Hematopoietic multipotent progenitor cell treated with erythropoietin and hydrocortisone succinate and interleukin-3 and kit ligand, for 17 days (in vitro differentiated cells): ENCODE results near the gene TPPP.
"Not testable (repeated sequence)": the region's sequence is repeated elsewhere in the genome, so short reads cannot be mapped to it uniquely, and the experiment has no call there.

Source experiments
- DNase-seq: peaks from one replicate; pipeline ENCODE4 v3.0.0-alpha.2; 2015; ENCODE audit warnings: low spot score

TPPP gene

DNA sequence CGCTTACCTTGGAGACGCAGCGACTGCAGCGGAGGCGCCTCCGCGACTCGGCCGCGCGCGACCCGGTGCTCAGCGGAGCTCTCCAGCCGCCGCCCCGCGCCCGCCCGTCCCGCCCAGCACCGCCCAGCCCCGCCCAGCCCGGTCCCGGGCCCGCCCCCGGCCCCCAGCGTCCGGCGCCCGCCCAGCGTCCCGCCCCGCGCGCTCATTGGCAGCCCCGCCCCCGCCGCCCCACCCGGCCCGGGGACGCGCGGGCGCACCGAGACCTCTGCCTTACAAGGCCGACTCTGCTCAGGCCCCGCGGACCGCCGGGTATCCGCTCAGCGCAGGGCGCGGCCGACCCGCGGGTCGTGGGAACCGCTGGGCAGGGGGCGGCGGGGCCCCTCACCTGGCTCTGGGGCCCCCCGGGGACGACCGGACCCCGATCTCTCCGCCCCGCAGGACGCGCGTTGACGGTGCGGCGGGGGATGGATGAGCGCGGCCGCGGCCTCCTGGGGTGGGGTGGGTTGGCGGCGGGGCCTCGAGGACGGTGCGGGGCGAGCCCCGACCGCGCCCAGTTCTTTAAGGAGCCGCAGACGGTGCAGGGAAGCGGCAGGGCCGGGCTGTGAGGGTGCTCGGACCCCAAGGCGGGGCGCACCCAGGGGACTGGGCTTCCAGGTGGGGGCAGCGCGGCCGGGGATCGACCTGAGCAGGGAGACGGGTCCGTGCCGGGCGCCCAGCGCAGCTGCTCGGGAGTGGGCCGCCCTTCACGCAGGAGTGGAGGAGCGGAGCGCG lies at the start of gene TPPP:
Gene TPPP, minus strand, starts transcription at position 82 of the 771 bp plus-strand sequence. CDS start 15,292 bp downstream, outside the sequence.
- DNase-seq = peak; percentile 39

DNA sequence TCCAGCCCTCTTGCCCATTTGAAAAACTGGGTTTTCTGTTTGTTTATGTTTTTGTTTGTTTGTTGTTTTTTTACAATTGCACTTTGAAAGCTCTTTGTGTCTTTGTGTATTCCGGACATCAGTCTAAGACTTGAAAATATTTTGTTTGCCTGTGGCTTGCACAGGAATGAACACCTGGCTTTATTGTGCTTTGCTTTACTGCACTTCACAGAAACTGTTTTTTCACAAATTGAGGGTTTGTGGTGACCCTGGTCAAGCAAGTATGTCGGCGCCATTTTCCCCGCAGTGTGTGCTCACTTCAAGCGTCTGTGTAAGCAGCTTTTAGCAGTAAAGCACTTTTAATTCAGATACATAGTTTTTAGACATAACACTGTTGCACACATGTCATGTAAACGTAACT lies 49.1 kb upstream of the TPPP start:
- DNase-seq = not testable (repeated sequence)

DNA sequence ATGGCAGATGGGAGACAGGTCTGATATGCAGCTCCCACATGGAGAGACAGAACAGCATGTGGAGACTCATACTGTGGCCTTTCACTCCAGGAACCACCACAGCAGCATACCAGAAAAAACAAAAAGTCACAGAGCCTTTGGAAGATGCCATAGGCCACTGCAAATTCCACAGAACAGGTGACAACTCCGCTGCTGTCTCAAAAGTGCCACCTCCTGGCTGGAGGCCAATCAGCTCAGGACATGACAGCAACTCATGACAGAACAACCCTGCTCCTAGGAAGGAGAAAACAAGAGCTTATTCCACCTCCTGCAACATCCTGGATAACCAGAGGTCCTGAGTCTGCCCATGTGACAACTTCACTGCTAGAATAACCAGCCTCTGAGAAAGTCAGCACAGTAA lies 41.0 kb upstream of the TPPP start:
- not testable (repeated sequence) for DNase-seq

DNA sequence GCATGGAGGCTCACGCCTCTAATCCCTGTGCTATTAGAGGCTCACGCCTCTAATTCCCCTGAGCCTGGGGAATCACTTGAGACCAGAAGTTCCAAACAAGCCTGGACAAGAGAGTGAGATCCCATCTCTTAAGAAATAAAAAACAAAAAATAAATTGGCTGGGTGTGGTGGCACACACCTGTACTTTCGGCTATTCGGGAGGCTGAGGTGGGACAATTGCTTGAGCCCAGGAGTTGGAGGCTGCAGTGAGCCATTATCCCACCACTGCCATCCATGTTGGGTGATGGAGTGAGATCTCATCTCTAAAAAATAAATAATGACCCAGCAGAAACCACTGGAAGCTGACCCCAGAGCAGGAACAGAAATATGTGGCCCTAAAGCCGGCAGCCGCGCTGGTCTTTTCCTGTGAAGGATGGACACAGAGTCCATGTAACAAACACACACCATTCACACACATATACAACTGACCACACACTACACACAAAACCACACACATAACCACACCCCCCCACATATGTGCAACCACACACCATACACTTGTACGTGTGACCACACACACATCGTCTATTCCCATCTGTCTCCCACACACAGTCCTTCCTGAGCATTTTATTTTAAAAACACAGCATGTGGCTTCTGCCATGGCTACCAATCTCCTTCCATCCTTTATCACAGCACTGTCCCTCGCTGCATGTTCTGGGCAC lies 39.8 kb upstream of the TPPP start:
- not testable (repeated sequence) for DNase-seq

DNA sequence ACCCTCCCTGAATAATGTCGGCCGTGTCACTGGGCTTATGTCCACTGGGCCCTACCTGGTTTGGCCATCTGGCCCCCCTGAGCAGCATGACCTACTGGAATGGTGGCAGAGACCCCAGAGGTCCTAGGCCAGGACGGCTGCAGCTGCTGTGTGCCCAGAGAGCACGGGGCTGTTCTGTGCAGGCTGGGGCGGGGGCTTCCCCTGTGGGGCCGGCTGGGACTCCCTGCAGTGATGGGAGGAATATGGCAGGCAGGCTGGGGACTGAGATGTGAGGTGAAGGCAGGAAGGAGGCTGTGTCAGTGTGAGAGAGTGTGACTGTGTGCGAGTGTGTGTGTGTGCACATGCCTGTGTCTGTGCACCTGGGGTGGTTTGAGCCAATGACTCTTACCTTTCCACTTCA lies 36.1 kb upstream of the TPPP start:
- DNase-seq = not testable (repeated sequence)

DNA sequence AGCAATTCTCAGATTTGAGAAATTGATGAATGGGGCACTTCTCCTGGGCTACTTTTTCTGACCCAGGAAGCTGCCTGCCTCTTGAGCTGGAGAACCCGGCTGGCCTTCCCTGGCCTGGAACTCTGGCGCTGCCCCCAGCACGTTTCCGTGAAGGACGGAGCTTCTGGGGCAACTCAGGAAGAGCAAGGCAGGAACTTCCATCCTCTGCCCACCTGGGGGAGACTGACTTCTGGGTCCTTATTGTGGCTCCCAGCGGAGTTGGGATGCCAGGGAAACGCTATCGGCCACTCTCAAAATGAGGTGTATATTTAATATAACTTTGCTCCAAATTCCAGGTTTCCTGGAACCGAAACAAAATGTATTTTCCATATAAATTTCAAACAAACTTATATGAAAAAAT lies 33.9 kb upstream of the TPPP start:
- DNase-seq = not testable (repeated sequence)

DNA sequence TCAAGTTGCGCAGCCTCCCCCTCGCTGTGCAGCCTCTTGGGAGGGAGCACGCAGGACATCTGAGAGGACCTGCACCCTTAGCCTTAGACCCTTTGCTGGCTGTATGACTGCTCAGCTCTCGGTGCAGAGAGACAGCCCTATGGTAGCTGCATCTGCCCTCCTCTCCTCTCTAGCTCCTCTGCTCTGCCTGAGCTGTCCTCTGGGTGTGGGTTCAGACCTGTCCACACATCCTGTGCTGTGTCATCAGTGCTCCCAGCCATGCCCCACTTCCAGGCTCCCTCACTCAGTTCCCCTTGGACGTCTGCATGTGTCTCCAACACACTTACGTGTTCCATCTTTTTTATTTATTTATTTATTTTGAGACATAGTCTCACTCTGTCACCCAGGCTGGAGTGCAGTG lies 30.7 kb upstream of the TPPP start:
- DNase-seq = not testable (repeated sequence)

DNA sequence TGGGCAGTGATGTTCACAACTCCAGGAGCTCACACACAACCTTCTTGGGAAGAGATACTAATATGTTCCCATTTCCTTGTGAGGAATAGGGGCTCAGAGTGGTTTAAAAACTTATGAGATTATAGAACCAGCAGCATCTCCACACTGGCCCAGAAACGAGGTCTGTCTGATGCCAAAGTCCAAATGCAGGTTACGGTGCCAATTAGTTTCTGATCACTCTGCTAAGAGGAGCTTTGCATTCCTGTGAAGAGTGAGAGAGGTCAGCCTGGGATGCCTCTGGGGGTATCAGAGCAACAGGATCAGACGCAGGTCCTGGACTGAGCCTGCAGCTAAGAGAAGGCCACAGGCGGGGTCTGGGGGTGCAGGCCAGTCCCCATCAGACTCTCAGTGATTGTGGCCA lies 30.2 kb upstream of the TPPP start:
- DNase-seq = not testable (repeated sequence)

DNA sequence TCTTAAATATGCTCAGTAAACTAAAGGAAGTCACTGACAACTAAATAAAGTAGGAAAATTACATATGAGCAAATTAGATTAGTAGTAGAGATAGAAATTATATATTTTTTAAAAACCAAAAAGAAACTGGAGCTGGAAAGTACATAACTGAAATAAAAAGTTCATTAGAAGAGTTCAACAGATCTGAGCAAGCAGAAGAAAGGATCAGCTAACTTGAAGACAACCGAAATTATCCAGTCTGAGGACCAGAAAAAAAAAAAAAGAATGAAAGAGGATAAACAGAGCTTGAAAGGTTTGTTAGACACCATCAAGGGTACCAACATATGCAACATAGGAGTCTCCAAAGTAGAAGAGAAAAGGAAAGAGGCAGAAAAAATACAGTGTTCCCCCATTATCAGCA lies 26.2 kb upstream of the TPPP start:
- not testable (repeated sequence) for DNase-seq

DNA sequence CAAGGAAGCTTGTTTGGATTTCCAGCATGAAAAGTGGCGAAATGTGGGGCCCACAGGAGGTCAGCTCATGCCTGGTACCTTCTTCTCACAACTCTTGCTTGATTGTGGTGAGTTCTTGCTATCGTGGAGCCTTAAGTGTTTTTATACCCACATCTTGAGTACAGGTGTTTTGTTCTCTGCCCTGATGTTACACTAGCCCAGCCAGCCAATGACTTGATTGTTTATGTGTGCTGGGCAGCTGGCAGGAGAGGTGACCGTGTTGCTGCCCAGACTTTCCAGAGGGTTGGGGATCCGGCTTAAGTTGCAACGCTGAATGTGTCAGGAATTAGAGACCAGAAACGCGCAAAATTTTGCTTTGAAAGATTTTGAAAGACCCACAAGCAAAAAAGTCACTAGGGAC lies 24.0 kb upstream of the TPPP start:
- no peak for DNase-seq

DNA sequence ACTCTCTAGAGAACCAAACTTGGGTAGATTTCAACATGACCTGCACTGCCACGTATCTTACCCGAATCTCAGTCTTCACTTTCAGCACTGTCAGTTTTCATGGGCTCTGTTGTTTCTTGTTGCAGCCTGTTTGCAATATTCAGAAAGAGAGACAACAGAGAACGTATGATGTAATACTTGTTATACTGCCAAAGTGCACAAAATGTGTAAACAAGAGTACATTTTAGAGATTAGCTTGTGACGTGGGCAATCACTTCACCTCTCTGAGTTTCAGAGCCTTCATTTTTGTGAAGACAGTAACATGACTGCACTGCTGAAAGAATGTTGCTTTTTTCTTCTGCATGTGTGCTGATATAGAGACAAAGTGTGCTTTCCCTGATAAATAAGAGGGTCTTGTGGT lies 23.6 kb upstream of the TPPP start:
- DNase-seq = not testable (repeated sequence)

DNA sequence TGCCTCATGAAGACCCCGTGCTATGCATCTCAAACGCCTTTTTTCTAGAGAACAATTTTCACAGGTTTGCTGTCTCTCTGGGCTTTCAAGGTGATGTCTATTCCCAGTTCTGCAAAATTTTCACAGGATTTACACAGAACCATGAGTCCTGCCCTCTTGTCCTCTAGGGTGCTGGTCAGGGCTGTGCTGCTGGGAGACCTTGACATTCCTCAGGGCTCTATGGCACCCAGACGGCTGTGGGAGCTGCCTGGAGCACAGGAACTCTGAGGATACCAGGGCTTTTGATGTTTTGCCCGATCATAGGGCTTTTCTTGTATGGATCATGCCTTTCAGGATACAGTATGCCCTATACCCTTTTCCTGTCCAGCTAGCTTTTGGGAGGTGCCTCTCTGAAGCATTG lies 22.5 kb upstream of the TPPP start:
- not testable (repeated sequence) for DNase-seq

DNA sequence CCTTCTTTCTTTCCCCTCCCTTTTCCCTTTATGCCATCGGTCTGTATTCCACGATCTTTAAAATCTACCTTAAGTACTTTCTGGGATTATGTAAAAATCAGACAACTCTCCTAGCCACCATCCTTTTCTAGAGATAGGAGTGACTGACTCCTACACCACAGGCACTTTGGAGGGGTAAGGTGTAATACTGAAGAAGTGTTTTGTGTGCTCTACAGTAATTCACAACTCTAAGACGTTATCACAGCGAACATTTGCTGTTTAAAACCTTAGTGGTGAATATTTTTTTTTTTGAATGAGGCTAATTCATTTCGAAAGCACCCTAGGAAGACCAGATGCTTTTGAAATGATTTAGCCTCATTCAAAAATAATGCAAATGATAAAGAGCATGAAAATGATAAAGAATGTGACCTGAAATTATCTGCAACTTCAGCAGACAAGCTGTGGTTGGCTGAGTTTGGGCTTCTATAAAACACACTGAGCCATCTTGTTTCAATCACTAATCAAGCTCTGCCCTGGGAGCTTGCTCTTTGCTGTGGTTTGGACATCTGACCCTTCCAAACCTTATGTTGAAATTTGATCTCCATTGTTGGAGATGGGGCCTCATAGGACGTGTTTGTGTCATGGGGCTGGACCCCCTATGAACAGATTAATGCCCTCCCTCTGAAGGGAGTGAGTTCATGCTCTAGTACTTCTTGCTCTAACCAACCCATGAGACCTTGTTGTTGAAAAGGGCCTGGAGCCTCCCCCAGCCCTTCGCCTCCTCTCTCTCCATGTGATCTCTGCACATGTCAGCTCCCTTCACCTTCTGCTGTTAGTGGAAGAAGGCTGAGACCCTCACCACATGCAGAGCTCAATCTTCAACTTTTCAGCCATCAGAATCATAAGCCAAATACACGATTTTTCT lies 21.3 kb upstream of the TPPP start:
- not testable (repeated sequence) for DNase-seq

DNA sequence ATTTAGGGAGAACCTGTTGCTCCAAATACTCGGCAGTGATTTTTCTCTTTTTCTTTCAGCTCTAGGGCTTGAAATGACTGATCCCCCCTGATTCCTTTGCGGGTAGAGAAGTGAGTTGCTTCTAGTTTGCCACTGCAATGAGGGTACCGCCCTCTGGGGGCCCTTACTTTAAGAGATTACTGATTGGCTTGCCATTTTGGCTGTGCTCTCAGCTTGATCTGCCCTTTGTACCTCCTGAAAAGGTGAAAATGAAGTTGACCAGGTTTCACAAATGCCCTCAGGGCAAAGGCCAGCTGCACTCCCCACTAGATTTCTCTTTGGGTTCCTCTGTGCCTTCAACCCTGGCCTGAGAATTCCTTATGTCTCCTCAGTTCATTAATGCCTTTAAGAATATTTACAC lies 20.5 kb upstream of the TPPP start:
- not testable (repeated sequence) for DNase-seq

DNA sequence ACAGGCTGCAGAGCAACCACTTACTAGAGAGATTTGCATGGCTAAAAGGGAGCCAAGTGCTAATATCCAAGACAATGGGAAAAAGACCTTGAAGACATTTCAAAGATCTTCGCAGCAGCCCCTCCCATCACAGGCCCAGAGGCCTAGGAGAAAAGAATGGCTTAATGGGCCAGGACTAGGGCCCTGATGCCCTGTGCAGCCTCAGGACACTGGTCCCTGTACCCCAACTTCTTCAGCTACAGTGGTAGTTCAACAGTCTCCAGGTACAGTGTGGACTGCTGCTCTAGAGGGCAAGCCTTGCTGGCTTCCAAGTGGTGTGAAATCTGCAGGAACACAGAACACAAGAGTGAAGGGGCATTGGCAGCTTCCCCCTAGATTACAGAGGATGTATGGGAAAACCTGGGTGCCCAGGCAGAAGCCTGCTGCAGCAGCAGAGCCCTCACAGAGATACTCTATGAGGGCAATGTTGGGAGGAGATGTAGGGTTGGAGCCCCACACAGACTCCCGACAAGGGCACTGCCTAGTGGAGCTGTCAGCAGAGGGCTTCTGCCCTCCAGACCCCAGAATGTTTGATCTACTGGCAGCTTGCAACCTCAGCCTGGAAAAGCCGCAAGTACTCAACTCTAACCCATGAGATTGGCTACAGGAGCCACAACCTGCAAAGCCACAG lies 15.8 kb upstream of the TPPP start:
- DNase-seq = not testable (repeated sequence)

DNA sequence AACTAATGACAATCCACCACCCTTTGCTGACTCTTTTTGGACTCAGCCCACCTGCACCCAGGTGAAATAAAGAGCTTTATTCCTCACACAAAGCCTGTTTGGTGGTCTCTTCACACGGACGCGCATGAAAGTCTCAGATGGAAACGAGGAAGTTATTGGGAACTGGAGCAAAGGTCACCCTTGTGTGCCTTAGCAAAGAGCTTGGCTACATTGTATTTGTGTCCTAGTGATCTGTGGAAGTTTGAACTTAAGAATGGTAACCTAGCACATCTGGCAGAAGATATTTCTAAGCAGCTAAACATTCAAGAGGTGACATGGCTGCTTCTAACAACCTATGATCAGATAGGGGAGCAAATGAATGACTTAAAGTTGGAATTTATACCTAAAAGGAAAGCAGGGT lies 15.2 kb upstream of the TPPP start:
- not testable (repeated sequence) for DNase-seq

DNA sequence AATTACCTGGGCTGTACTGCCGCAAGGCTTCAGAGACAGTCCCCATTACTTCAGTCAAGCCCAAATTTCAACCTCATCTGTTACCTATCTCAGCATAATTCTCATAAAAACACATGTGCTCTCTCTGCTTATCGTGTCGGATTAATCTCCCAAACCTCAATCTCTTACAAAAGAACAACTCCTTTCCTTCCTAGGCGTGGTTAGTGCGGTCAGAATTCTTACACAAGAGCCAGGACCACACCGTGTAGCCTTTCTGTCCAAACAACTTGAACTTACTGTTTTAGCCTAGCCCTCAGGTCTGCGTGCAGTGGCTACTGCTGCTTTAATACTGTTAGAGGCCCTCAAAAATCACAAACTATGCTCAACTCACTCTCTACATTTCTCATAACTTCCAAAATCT lies 13.0 kb upstream of the TPPP start:
- DNase-seq = not testable (repeated sequence)

DNA sequence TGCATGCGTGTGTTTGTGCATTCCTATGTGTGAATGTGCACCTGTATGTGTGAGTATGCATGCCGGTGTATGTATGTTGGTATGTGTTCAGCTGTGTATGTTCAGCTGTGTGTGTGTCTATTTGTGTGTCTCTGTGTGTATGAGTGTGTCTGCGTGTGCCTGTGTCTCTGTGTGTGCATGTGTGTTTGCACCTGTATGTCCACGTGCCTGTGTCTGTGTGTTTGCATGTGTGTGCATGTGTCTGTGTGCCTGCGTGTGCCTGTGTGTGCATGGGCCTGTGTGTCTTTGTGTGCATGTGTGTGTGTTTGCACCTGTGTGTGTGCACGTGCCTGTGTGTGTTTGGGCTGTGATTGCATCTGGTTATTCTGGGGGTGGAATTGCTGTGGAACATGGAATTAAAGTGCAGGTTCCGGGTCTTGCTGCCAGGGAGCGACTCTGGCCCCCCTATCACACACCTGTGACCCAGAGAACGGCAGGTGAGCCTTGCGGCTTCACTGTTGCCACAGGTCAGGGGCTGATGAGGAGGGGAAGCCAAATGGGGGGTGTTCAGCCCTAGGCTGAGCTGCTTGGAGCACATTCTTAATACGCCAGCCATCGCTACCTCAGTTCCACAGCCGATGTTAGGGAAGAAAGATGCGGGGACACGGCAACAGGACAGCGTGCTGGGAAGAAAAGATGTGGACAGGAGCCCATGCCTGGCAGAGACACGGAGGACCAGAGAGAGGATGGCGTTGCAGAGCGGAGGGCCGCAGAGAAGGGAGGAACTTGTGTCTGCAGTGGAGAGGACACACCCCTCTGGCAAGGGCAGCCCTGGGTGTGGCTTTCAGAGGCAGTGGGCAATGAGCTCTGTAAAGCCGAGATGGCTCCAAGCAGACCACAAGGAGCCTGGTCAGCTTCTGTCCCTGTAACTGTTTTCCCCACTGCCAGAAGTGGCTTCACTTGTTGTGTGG lies 3.9 kb upstream of the TPPP start:
- not testable (repeated sequence) for DNase-seq

DNA sequence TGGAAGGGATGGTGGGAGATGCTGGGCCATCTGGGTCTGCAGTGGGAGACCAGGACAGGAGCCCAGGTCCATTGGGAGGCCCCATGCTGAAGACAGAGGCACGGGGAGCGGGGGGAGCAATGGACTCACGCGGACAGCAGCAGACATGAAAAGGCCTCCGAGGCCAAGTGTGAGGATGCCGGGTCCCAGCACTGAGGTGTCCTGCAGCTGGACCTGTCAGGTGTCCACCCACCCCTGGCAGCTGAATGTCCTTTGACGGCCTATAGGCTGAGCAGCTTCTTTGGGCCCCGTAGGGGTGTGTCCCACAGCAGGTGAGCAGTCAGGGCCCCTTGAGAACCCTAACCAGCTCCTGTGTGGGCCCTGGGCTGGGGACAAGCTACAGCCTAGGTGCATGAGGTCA lies 3.0 kb upstream of the TPPP start:
- not testable (repeated sequence) for DNase-seq

DNA sequence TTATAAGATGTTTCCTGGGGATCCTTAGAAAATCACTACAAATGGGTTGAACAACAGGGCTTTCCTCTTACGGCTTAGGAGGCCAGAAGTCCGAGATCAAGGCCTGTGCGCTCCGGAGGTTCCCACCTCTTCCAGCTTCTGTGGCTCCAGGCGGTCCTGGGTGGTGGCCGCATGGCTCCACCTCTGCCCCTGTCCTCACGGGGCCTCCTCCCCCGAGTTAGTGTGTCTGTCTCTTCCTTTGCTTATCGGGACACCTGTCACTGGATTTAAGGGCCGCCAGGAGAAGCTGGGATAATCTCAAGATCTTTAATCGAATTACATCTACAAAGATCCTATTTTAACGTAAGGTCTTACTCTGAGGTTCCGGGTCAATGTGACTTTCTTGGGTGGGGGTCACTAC lies 2.3 kb upstream of the TPPP start:
- DNase-seq = not testable (repeated sequence)

DNA sequence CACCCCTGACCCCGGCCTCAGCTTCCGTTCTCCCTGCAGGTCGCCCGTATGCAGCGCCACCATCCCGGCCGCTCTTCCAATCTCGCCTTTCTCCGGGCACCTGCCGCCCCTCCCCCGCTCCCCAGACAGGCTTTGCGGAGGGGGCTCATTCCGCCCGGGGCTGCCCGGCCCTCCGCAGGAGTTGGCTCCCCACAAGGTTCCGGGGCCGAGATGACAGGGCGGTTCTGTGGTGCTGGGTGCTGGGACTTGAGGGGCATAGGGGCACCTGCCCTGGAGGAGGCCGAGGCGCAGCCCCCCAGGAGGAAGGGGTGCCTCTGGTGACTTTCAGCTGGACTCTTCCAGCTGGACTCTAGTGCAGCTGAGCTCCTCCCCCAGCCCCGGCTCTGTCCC lies 885 bp upstream of the TPPP start:
- DNase-seq = not testable (repeated sequence)
